ENCODE results near the gene RBPMS2.
A peak's percentile ranks its signal among the peaks of the same experiment; 100 is the strongest.

RBPMS2 gene

GRCh38 chr15:64740311-64741170 is 34.8 kb downstream of the RBPMS2 start:
- Histone ChIP-seq H4K20me1 (ENCODE audit: insufficient read depth, low read length) (no peaks in the 10 kb centered on the region), H3K4me3 (ENCODE audit: low read length) (no peak overlapping the region), H3K27ac (ENCODE audit: low read length) (no peak overlapping the region), H3K4me2 (ENCODE audit: low read length) (no peak overlapping the region), H3K4me1 (ENCODE audit: low read length) (no peaks in the 10 kb centered on the region), H3K36me3 (replicated peaks; ENCODE audit: low read depth, low read length) (no peaks in the 10 kb centered on the region), H3K27me3 (ENCODE audit: low read depth, low read length) (peaks cover 4% of the 10 kb centered on the region; the same call in 1 of the 2 replicates), H3K79me2 (ENCODE audit: low read length) (no peaks in the 10 kb centered on the region), H3K9me3 (ENCODE audit: insufficient read depth, low read length) (no peaks in the 10 kb centered on the region), H3K9ac (ENCODE audit: low read length) (no peak overlapping the region), H2AFZ (ENCODE audit: low read depth, low read length) (peak overlapping the region; percentile 61; the same call in 1 of the 2 replicates)
- TF ChIP-seq CTCF (IDR thresholded peaks at IDR 0.05; ENCODE audit: low read depth, low read length): peak; percentile 74
- TF ChIP-seq EZH2phosphoT487 (IDR thresholded peaks at IDR 0.05; ENCODE audit: low read depth): no peak

GRCh38 chr15:64739577-64740143 is 35.7 kb downstream of the RBPMS2 start:
- Histone ChIP-seq H3K79me2 (ENCODE audit: low read length) (no peaks in the 10 kb centered on the region), H3K27me3 (ENCODE audit: low read depth, low read length) (no peaks in the 10 kb centered on the region), H3K27ac (ENCODE audit: low read length) (no peak overlapping the region), H3K4me2 (ENCODE audit: low read length) (no peak overlapping the region), H3K9ac (ENCODE audit: low read length) (no peak overlapping the region), H3K4me1 (ENCODE audit: low read length) (no peaks in the 10 kb centered on the region), H3K36me3 (replicated peaks; ENCODE audit: low read depth, low read length) (no peaks in the 10 kb centered on the region), H2AFZ (ENCODE audit: low read depth, low read length) (peak overlapping the region; percentile 71; the same call in 1 of the 2 replicates), H4K20me1 (ENCODE audit: insufficient read depth, low read length) (no peaks in the 10 kb centered on the region), H3K9me3 (ENCODE audit: insufficient read depth, low read length) (no peaks in the 10 kb centered on the region), H3K4me3 (ENCODE audit: low read length) (no peak overlapping the region)
- no peak for TF ChIP-seq CTCF (IDR thresholded peaks at IDR 0.05; ENCODE audit: low read depth, low read length)
- no peak for TF ChIP-seq EZH2phosphoT487 (IDR thresholded peaks at IDR 0.05; ENCODE audit: low read depth)

GRCh38 chr15:64739156-64739555 is 36.2 kb downstream of the RBPMS2 start:
- Histone ChIP-seq H4K20me1 (ENCODE audit: insufficient read depth, low read length) (no peaks in the 10 kb centered on the region), H3K9ac (ENCODE audit: low read length) (no peak overlapping the region), H3K4me3 (ENCODE audit: low read length) (no peak overlapping the region), H3K4me1 (ENCODE audit: low read length) (no peaks in the 10 kb centered on the region), H3K9me3 (ENCODE audit: insufficient read depth, low read length) (no peaks in the 10 kb centered on the region), H3K27ac (ENCODE audit: low read length) (no peak overlapping the region), H3K79me2 (ENCODE audit: low read length) (no peaks in the 10 kb centered on the region), H2AFZ (ENCODE audit: low read depth, low read length) (no peak overlapping the region), H3K36me3 (replicated peaks; ENCODE audit: low read depth, low read length) (no peaks in the 10 kb centered on the region), H3K4me2 (ENCODE audit: low read length) (no peak overlapping the region), H3K27me3 (ENCODE audit: low read depth, low read length) (no peaks in the 10 kb centered on the region)
- no peak for TF ChIP-seq CTCF (IDR thresholded peaks at IDR 0.05; ENCODE audit: low read depth, low read length)
- no peak for TF ChIP-seq EZH2phosphoT487 (IDR thresholded peaks at IDR 0.05; ENCODE audit: low read depth)

Data from OCI-LY3 (cell line).